Purkinje cell (primary cell): ENCODE results near the gene HLA-DRA. TPM values are rescaled to one million over a fixed set of nuclear protein-coding genes. Genes with fewer than 3 reads are reported as not detected.

Experiments used
- polyA plus RNA-seq: library from polyadenylated mRNA; unstranded; fragments of >200 nt; fragmentation: Nextera tagmentation; gene quantifications from 2 replicates; pipeline ENCODE4 v1.2.1, GENCODE V29; 2014

The HLA-DRA gene
- 1.1 TPM in 1 of 2 replicates, not detected in the other for polyA plus RNA-seq

GRCh38 chr6:32439602-32440214 lies at the start of gene HLA-DRA:
Gene HLA-DRA (plus strand): TSS chr6:32439887. CDS start chr6:32439951, 64 bp downstream.

GRCh38 chr6:32406857-32407256 lies 32.8 kb upstream of the HLA-DRA start, which contains the start of gene BTNL2:
Gene BTNL2 (minus strand): TSS chr6:32407181. CDS start chr6:32407123, 58 bp downstream.

Other genes with a start within 250 kb of the HLA-DRA start
- gene PBX2, start 249.7 kb upstream of the HLA-DRA start, polyA plus RNA-seq, result 0.55 TPM in 1 of 2 replicates, not detected in the other
- gene GPSM3, start 247.2 kb upstream of the HLA-DRA start, polyA plus RNA-seq, result not detected in 2 replicates
- 1.3 and 2.2 TPM in 2 replicates for gene NOTCH4, start 215.8 kb upstream of the HLA-DRA start, polyA plus RNA-seq
- gene TSBP1, start 68.0 kb upstream of the HLA-DRA start, polyA plus RNA-seq, result not detected in 2 replicates
- not detected in 2 replicates for gene BTNL2, start 32.7 kb upstream of the HLA-DRA start, polyA plus RNA-seq
- gene HLA-DRB5, start 90.4 kb downstream of the HLA-DRA start, polyA plus RNA-seq, result not detected in 2 replicates
- gene HLA-DRB1, start 150.0 kb downstream of the HLA-DRA start, polyA plus RNA-seq, result not detected in 2 replicates
- not detected in 2 replicates for gene HLA-DQA1, start 197.5 kb downstream of the HLA-DRA start, polyA plus RNA-seq
- gene HLA-DQB1, start 226.8 kb downstream of the HLA-DRA start, polyA plus RNA-seq, result 1.0 TPM in 1 of 2 replicates, not detected in the other